OCI-LY7 (cell line): ENCODE data around the gene EPB41L4B. TPM values are rescaled to one million over a fixed set of nuclear protein-coding genes. Genes with fewer than 3 reads are reported as not detected.

Source experiments
- BruUV-seq: library from RNA; stranded (reverse); fragments of 400-500 nt; replicated peaks from 2 replicates; lab custom pipeline; 2021; lab: Mats Ljungman, UMichigan
- CTCF ChIA-PET: fragments of 300-600 bp; sonication (Branson Sonifier 250); formaldehyde crosslinking; loops from one replicate; lab custom pipeline; 2022; ENCODE audit warnings: antibody characterized with exemption; ENCODE audit not compliant: unreplicated experiment; lab: Charles Lee
- POLR2A ChIA-PET: fragments of 300-600 bp; sonication (Branson Sonifier 250); formaldehyde crosslinking; loops from one replicate; lab custom pipeline; 2022; ENCODE audit warnings: antibody characterized with exemption; lab: Charles Lee
- DNase-seq: peaks from one replicate; pipeline ENCODE4 v3.0.0-alpha.2; 2015; ENCODE audit warnings: low spot score
- H2AFZ ChIP-seq: fragments of 200-600 bp; sonication (generic), shearing (Covaris generic); 2 replicates; pipeline ENCODE4 v1.6.1; 2014; ENCODE audit warnings: mild to moderate bottlenecking, antibody characterized with exemption, low read length, moderate library complexity
- H3K27ac ChIP-seq: fragments of 200-600 bp; sonication (generic); 2 replicates; pipeline ENCODE4 v1.5.1; 2014; ENCODE audit warnings: mixed run types, low read depth, mild to moderate bottlenecking, moderate library complexity, low read length, inconsistent platforms; ENCODE audit not compliant: poor library complexity, severe bottlenecking
- H3K36me3 ChIP-seq: fragments of 200-600 bp; sonication (generic); 2 replicates; pipeline ENCODE4 v1.6.1; 2014; ENCODE audit warnings: mild to moderate bottlenecking, antibody characterized with exemption, low read length, moderate library complexity, mixed read lengths; ENCODE audit not compliant: insufficient read depth
- H3K4me1 ChIP-seq: fragments of 200-600 bp; sonication (generic); 2 replicates; pipeline ENCODE4 v1.5.1; 2014; ENCODE audit warnings: mild to moderate bottlenecking, low read length; ENCODE audit not compliant: insufficient read depth, poor library complexity, severe bottlenecking
- H3K4me2 ChIP-seq: fragments of 200-600 bp; sonication (generic); 2 replicates; pipeline ENCODE4 v1.6.1; 2014; ENCODE audit warnings: mild to moderate bottlenecking, low read length
- H3K4me3 ChIP-seq: fragments of 200-600 bp; sonication (generic); 2 replicates; pipeline ENCODE4 v1.5.1; 2014; ENCODE audit warnings: mild to moderate bottlenecking, low read depth, low read length; ENCODE audit not compliant: poor library complexity, severe bottlenecking
- H3K79me2 ChIP-seq: fragments of 200-600 bp; sonication (generic); 2 replicates; pipeline ENCODE4 v1.6.1; 2016; ENCODE audit warnings: low read depth, mild to moderate bottlenecking, low read length, moderate library complexity, mixed read lengths; ENCODE audit not compliant: insufficient read depth
- H3K9me2 ChIP-seq: fragments of 200-600 bp; sonication (generic); 2 replicates; pipeline ENCODE4 v1.6.1; 2016; ENCODE audit warnings: mild to moderate bottlenecking, low read length, mixed read lengths; ENCODE audit not compliant: insufficient read depth
- H3K9me3 ChIP-seq: fragments of 200-600 bp; sonication (generic); 2 replicates; pipeline ENCODE4 v1.6.1; 2014; ENCODE audit warnings: mild to moderate bottlenecking, mixed run types, low read length, mixed read lengths
- H4K20me1 ChIP-seq: fragments of 200-600 bp; sonication (generic); 2 replicates; pipeline ENCODE4 v1.6.1; 2014; ENCODE audit warnings: mild to moderate bottlenecking, antibody characterized with exemption, low read length, moderate library complexity, mixed read lengths; ENCODE audit not compliant: insufficient read depth
- EZH2phosphoT487 ChIP-seq: fragments of 200-600 bp; sonication (generic); IDR thresholded peaks from 2 replicates; pipeline ENCODE4 v1.6.1; 2018; ENCODE audit warnings: low read depth, borderline replicate concordance, mild to moderate bottlenecking, mixed run types, antibody characterized with exemption, low read length, moderate library complexity, mixed read lengths
- intact Hi-C: fragments of 100-400 bp; cut with micrococcal nuclease; formaldehyde crosslinking; loops from one replicate; pipeline ENCODE4 v1.10.0; 2022; ENCODE audit not compliant: unreplicated experiment
- total RNA-seq, 2 experiments: library from RNA; depleted of rRNA in 1 of 2; stranded (reverse); fragments of >200 nt in 1 of 2; shearing (Covaris generic) in 1 of 2; gene quantifications; 2 replicates each; pipeline ENCODE4 v1.2.3, GENCODE V29; 2014 to 2022
- TF ChIP-seq, protein P1 (sequence below): fragments of 200-600 bp; sonication (generic); conservative IDR thresholded peaks from 2 replicates; pipeline ENCODE4 v1.5.1; 2014; ENCODE audit warnings: mild to moderate bottlenecking, antibody characterized with exemption, low read length, moderate library complexity, mixed read lengths

Gene EPB41L4B
- total RNA-seq, 2 experiments from 2014 or later: 0.29 TPM; not detected in 1

- DNase-seq: no peak
- TF ChIP-seq, protein P1, sequence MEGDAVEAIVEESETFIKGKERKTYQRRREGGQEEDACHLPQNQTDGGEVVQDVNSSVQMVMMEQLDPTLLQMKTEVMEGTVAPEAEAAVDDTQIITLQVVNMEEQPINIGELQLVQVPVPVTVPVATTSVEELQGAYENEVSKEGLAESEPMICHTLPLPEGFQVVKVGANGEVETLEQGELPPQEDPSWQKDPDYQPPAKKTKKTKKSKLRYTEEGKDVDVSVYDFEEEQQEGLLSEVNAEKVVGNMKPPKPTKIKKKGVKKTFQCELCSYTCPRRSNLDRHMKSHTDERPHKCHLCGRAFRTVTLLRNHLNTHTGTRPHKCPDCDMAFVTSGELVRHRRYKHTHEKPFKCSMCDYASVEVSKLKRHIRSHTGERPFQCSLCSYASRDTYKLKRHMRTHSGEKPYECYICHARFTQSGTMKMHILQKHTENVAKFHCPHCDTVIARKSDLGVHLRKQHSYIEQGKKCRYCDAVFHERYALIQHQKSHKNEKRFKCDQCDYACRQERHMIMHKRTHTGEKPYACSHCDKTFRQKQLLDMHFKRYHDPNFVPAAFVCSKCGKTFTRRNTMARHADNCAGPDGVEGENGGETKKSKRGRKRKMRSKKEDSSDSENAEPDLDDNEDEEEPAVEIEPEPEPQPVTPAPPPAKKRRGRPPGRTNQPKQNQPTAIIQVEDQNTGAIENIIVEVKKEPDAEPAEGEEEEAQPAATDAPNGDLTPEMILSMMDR: no peak
- TF ChIP-seq EZH2phosphoT487: no peak
- Histone ChIP-seq H3K4me1 (no peaks in the 10 kb centered on the region), H4K20me1 (no peaks in the 10 kb centered on the region), H3K36me3 (no peaks in the 10 kb centered on the region), H3K4me2 (no peak overlapping the region), H3K27ac (no peak overlapping the region), H3K79me2 (no peaks in the 10 kb centered on the region), H3K9me3 (no peaks in the 10 kb centered on the region), H3K9me2 (no peaks in the 10 kb centered on the region), H2AFZ (no peak overlapping the region), H3K4me3 (no peak overlapping the region)
- intact Hi-C loops: no loop called here
- no TSS peak for BruUV-seq
- ChIA-PET CTCF (interaction anchor here (0.6 kb wide), 1 partner anchor 126 kb away, joined by 4 read pairs; no protein-coding TSS in a partner anchor), POLR2A (interaction anchor here (1.2 kb wide), 1 partner anchor 27 kb away, joined by 3 read pairs; no protein-coding TSS in a partner anchor)
Measured at GRCh38 chr9:109278848-109279247, 42.0 kb downstream of the EPB41L4B start.

- no TSS peak for BruUV-seq
- CTCF ChIA-PET: no interaction called here
Measured at GRCh38 chr9:109278216-109278615, 42.6 kb downstream of the EPB41L4B start.

DNA sequence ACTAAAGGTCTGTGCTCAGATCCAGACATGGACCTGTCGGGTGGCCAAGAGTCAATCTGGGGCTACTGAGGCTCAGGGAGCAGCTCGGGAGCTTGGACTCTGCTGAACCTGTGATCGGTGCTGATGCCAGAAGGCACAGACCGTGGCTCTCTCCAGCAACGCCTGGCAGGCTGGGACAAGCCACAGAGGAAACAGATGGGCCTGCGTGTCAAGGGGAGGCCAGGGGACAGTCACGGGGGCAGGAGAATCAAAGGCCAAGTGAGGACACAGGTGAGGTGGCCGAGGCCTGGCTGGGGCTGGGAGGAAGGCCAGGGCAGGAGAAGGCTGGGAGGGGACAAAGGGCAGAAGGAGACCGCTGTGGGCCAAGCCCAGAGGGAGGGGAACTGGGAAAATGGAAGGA, 43.4 kb downstream of the EPB41L4B start:
- intact Hi-C loops: no loop called here
- Histone ChIP-seq H4K20me1 (no peaks in the 10 kb centered on the region), H3K4me2 (no peak overlapping the region), H3K27ac (no peak overlapping the region), H3K4me1 (no peaks in the 10 kb centered on the region), H3K9me3 (no peaks in the 10 kb centered on the region), H3K36me3 (no peaks in the 10 kb centered on the region), H2AFZ (no peak overlapping the region), H3K9me2 (no peaks in the 10 kb centered on the region), H3K79me2 (no peaks in the 10 kb centered on the region), H3K4me3 (no peak overlapping the region)
- TF ChIP-seq, protein P1: no peak
- no peak for TF ChIP-seq EZH2phosphoT487
- BruUV-seq: no TSS peak
- DNase-seq: no peak
- ChIA-PET CTCF (no interaction called here), POLR2A (no interaction called here)

More at GRCh38 chr9:109278216-109278615, 42.6 kb downstream of the EPB41L4B start:
- no peak overlapping the region for H3K4me2 ChIP-seq
- H3K9me2 ChIP-seq: no peaks in the 10 kb centered on the region
- no peaks in the 10 kb centered on the region for H3K4me1 ChIP-seq
- H3K79me2 ChIP-seq: no peaks in the 10 kb centered on the region
- H4K20me1 ChIP-seq: no peaks in the 10 kb centered on the region
- H3K9me3 ChIP-seq: no peaks in the 10 kb centered on the region
- H2AFZ ChIP-seq: no peak overlapping the region
- POLR2A ChIA-PET: no interaction called here
- no peak overlapping the region for H3K27ac ChIP-seq
- intact Hi-C loops: no loop called here
- DNase-seq: no peak
- H3K36me3 ChIP-seq: no peaks in the 10 kb centered on the region
- TF ChIP-seq, protein P1: no peak
- TF ChIP-seq EZH2phosphoT487: no peak
- H3K4me3 ChIP-seq: no peak overlapping the region
